Stimulated activated CD4-positive, alpha-beta T cell treated with anti-CD3 and anti-CD28 coated beads, Interleukin-15, amount 100 ng/mL, for 48 hours (primary cell): ENCODE results near the gene JUNB.
"Not testable (repeated sequence)": the region's sequence is repeated elsewhere in the genome, so short reads cannot be mapped to it uniquely, and the experiment has no call there.

Experiments
- DNase-seq, 2 donors: peaks; one replicate each; pipeline ENCODE4 v3.0.0-alpha.2; 2020; ENCODE audit warnings: low read depth in 2 of 2

Gene JUNB

GRCh38 chr19:12804051-12804450, 12.8 kb downstream of the JUNB start:
- no peak for DNase-seq

DNA sequence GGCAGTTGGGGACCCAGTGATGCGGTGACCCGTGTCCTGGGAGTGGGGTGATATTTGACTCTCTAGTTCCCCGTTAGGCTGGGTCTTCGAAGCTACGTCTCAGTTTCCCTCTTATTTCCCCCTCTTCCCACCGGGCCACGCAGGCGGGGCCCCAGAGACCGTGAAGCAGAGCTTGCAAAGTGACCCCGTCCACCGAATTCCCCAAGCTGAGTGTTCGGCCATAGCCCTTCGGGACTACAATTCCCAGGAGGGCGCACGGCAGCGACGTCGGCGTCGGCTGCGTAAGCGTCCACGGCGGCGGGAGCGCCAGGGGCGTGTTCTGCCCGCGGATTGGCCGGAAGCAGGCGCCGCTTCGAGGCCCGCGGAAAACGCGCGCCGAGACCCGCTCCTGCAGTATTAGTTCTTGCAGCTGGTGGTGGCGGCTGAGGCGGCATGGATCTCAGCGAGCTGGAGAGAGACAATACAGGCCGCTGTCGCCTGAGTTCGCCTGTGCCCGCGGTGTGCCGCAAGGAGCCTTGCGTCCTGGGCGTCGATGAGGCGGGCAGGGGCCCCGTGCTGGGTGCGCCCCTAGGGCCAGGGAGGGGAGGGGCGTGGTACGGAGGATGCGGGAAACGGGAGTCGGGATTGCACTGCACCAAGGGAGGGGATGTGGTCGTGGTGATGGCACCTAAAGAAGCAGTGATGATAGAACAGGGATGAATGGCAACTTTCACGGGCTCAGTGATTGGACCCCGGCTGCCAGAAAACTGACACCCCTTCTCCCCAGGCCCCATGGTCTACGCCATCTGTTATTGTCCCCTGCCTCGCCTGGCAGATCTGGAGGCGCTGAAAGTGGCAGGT, 15.2 kb downstream of the JUNB start, which contains the start of gene RNASEH2A:
Gene RNASEH2A (plus strand): TSS at position 343 of the 840 bp plus-strand sequence. CDS start 90 bp downstream, at position 433.
- peak; percentile 81 to 89 for DNase-seq

GRCh38 chr19:12815088-12815487, 23.8 kb downstream of the JUNB start:
- no peak for DNase-seq

DNA sequence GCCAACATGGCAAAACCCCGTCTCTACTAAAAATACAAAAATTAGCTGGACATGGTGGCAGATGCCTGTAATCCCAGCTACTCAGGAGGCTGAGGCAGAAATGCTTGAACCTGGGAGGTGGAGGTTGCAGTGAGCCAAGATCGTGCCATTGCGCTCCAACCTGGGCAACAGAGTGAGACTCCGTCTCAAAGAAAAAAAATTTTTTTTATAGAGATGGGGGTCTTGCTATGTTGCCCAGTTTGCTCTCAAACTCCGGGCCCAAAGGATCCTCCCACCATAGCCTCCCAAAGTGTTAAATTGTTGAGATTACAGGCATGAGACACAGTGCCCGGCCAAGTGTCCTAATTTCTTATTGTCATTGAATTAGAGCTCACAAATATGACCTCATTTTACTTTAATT, 25.9 kb downstream of the JUNB start:
- DNase-seq = not testable (repeated sequence)

DNA sequence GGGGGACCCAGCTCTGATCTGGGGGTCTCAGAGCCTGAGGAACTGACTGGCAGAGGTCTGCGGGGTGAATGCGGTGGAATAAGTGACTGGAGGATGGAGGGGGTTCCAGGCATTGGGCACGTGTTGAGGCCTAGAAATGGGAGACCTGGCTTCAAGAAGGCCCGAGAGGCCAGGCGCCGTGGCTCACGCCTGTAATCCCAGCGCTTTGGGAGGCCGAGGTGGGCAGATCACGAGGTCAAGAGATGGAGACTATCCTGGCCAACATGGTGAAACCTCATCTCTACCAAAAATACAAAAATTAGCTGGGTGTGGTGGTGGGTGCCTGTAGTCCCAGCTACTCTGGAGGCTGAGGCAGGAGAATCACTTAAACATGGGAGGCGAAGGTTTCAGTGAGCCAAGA, 26.5 kb downstream of the JUNB start:
- DNase-seq = not testable (repeated sequence)

DNA sequence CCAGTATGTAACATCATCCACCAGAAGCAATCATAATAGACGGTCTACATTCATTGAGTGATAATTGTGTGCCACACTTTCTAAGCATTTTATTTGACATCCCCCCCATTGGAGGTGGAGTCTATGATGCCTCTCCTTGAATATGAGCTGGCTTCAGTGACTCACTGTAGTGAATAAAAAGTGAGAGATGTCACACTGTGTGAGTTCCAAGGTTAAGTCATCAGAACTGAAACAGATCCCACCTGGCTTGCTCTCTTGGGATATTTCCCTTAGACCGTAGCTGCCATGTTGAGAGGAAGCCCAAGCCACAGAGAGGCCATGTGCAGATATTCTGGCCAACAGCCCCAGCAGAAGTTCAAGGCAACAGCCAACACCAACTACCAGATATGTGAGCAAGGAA, 30.5 kb downstream of the JUNB start:
- no peak for DNase-seq

GRCh38 chr19:12825254-12826131, 34.2 kb downstream of the JUNB start:
- DNase-seq = peak in 1 of 2 donors; percentile 22

DNA sequence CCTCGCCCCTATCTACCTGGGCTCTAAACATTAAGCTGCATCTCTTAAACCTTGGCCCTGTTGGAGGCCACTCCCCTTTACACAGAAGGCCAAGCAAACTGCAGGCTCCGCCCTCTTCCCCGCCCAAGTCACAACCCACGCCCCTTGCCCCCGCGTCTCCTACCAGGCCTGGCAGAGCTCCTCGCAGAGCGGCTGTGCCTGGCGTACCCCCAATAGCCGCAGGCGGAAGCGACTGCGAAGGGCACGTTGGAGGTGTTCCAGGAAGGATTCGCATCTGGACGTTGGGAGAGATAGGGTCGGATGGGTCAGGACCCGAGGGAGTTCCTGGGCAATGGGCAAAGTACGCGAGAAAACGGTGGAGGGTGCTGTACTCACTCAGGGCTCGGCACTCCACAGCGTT, 37.2 kb downstream of the JUNB start:
- DNase-seq = peak in 1 of 2 donors; percentile 35

DNA sequence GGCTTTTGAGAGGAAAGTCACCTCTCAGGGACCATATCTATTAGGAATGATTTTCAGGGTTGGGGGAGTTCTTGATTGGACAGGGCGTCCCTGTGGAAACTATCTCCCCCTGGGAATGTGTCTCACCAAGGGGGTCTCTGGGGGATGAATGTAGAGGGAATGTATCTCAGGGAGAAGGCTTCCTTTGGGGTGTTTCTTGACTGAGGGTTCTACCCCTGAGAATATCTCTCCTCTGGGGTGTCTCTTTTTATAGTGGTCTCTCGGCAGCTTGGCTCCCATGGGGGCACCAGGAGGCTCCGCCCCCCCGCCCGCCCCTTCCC, 42.1 kb downstream of the JUNB start:
- no peak for DNase-seq

GRCh38 chr19:12833738-12834565, 42.7 kb downstream of the JUNB start:
- peak in 1 of 2 donors; percentile 19 for DNase-seq

GRCh38 chr19:12834566-12834943, 43.3 kb downstream of the JUNB start, which contains the start of gene RTBDN:
Gene RTBDN (minus strand): TSS chr19:12834579. CDS start chr19:12829979, 4,600 bp downstream.
- no peak for DNase-seq

DNA sequence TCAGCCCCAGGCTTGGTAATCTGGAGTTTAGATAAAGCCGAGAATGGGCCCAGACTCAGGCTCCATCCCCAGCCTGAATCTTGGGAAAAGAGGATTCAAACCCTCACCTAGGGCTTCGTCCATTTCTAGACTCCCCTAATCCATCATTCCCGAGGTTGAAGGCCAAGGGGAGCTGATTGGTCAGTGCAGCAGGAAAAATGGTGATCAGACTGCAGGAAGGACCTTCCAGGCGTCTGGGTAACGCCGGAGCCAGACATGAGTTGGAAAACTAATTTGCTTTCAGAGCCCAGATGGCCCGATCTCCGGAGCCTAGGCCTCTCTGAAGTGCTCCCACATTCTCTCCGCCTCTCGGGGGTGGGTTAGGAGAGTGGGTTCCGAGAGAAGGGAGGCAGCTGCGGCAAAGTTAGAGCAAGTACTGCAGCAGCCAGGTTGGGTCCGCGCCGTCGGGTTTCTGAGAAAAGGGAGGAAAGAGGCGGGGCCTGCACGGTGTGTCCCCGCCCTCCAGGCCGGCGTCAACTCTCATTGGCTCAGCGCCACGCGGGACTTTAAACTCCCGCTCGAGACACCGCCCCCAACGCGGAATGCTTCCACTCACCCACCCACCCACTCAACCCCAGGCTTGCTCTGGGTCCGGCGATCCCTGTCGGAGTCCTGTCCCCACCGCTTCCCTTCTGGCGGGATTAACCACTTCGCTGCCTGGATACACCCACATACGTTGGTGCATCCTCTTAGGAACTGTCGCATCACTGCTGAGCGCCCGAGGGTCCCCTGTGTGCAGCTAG, 43.9 kb downstream of the JUNB start:
- peak in 1 of 2 donors; percentile 18 for DNase-seq

- DNase-seq = no peak
Observed at GRCh38 chr19:12836529-12836863, 45.2 kb downstream of the JUNB start.

GRCh38 chr19:12837225-12837624, 45.9 kb downstream of the JUNB start:
- no peak for DNase-seq

DNA sequence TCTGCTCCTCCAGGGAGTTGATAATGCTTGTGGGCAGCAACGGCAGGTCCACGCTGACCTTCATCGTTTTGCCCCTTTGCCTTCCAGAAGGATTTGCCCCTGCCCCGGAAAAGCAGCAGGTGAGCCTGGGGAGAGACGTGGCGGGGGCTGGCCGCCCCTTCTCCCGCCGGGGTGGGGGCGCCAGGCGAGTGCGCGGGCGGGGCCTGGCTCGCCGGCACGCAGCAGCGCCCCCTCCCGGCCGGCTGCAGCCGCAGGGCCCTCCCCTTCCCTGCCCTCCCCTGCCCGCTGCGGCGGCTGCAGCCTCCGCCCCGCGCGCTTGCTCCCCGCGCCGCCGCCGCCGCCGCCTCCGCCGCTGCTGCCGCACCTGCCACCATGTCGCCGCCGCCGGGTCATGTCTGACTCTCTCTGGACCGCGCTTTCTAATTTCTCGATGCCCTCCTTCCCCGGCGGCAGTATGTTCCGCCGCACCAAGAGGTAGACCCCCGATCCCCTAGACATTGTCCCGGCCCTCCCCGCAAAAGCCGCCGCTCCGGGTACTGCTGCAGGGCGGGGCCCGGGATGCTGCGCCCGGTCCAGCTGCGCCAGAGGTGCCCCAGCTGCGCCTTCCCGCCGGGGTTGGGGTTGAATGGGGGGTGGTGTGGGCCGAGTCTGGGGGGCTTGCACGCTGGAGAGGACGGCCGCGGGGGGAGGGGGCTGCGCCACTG, 47.0 kb downstream of the JUNB start, which contains the start of gene MAST1:
Gene MAST1 (plus strand): TSS at position 334 of the 704 bp plus-strand sequence. CDS start 58 bp downstream, at position 392.
- peak in 1 of 2 donors; percentile 49 for DNase-seq

DNA sequence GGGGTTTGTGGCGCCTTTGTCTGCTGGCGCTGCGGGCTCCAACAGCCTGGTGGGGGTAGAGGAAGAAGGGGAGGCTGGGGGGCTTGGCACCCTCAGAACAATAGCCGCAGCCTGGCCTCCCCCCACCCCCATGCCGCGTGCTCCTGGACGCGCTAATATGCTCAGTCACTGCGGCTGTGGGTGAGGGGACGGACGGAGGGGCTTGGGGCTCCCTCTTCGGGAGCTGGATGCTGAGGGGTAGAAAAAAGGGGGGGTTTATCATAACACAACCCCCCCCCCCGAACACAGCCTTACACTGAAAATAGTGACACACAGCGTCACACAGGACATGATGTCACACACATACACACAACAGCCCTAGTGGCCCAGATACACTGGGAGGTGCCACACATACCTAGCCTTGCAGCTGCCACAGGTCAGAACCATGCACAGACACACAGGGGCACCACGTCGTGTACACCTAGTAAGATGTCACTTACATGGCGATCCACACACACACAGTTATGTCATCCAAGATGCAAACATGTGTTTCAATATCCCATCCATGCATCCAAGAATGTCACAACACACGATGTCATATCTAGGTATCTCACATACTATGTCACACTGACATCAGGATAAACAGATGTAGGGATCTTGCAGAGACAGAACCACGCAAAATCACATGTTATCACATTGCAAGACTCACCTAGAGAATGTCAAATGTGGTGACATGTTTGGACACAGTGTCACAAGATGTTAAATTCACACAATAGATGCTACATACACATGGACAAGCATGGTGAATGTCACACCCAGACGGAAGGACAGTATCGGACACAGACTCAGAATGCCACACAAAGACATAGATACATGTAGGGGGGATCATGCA, 47.8 kb downstream of the JUNB start:
- DNase-seq = no peak

- peak; percentile 61 to 62 for DNase-seq
Observed at GRCh38 chr19:12840091-12841079, 49.1 kb downstream of the JUNB start.

- DNase-seq = no peak
Observed at GRCh38 chr19:12841094-12841493, 49.8 kb downstream of the JUNB start.
